ENCODE data around the gene NFE2. TPM values are rescaled to one million over a fixed set of nuclear protein-coding genes. Genes with fewer than 3 reads are reported as not detected.

NFE2 gene
- total RNA-seq = 1 to 10 TPM in 1 of 5 donors, under 1 TPM in 1, not detected in 3; 0.37 to 2.0 TPM
- under 1 TPM in 2 of 3 donors, not detected in 1; 0.20 to 1.00 TPM for polyA plus RNA-seq
- long read RNA-seq, donor 1 = 0 reads
- long read RNA-seq, donor 2 = 0 reads
- long read RNA-seq, donor 3 = 0 reads
- long read RNA-seq, donor 4 = 0 reads
- long read RNA-seq, donor 5, partial matches to known transcripts = 0 of 2 reads
- long read RNA-seq, donor 5, other reads (novel, unspliced or antisense) = 0 of 2 reads
- long read RNA-seq, donor 6, partial matches to known transcripts = 0 of 1 reads
- long read RNA-seq, donor 6, other reads (novel, unspliced or antisense) = 0 of 1 reads
- long read RNA-seq, donor 7, partial matches to known transcripts = 0 of 4 reads
- long read RNA-seq, donor 7, other reads (novel, unspliced or antisense) = 0 of 4 reads
- long read RNA-seq, donor 8 = 0 reads
- long read RNA-seq, donor 9, partial matches to known transcripts = 0 of 1 reads
- long read RNA-seq, donor 9, other reads (novel, unspliced or antisense) = 0 of 1 reads
- long read RNA-seq, donor 10, partial matches to known transcripts = 0 of 1 reads
- long read RNA-seq, donor 10, other reads (novel, unspliced or antisense) = 0 of 1 reads

DNA sequence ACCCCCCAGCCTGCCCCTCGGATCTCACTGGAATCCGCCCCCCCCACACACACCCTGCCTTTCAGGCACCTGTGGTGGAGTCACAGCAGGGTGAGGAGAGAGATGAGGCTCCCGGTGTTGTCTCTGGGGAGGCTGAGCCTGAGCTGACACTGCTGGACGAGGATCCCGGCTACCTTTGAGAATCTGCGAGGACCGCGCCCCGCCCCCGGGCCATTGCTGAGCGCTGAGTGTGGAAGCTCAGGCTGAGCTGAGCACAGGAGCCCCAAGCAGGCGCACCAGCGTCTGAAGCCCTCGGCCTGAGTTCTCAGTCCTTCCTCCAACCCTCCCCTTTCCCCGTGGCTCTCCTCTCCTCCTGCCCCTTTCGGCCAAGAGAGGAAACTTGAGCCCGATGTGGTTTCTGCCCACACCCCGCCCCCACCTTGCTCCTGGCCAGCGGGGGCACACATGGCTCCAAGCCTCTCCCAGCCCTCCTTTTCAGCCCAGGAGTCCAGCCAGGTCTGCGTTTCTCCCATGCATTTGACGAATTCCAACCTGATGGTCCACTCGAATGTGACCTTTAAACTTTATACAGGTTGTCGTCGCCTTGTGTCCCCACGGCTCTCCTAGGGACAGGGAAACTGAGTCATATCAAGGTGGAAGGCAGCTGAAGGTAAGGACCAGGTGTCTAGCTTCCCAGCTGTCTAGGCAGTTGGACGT lies at the start of gene NFE2:
TSS of gene NFE2 (minus strand) at position 284 of the 696 bp plus-strand sequence. CDS start 5,767 bp downstream, outside the sequence.
- Histone ChIP-seq H3K27me3 (peaks cover 0 to 55% (median 7%) of the 10 kb centered on the region in 3 donors), H3K36me3 (no peaks in the 10 kb centered on the region), H3K4me1 (peaks cover 13 to 36% (median 21%) of the 10 kb centered on the region in 4 donors), H3K4me3 (peak within 1 kb of the TSS; percentile 22 to 42 (median 30)), H3K27ac (peak within 1 kb of the TSS in 3 of 5 donors; percentile 17 to 57 (median 56)), H3K9me3 (no peaks in the 10 kb centered on the region)
- TF ChIP-seq EP300 (IDR thresholded peaks at IDR 0.05) (no peak), POLR2A (IDR thresholded peaks at IDR 0.05) (no peak), POLR2AphosphoS5 (IDR thresholded peaks at IDR 0.05) (no peak)
- TF ChIP-seq, protein P1, sequence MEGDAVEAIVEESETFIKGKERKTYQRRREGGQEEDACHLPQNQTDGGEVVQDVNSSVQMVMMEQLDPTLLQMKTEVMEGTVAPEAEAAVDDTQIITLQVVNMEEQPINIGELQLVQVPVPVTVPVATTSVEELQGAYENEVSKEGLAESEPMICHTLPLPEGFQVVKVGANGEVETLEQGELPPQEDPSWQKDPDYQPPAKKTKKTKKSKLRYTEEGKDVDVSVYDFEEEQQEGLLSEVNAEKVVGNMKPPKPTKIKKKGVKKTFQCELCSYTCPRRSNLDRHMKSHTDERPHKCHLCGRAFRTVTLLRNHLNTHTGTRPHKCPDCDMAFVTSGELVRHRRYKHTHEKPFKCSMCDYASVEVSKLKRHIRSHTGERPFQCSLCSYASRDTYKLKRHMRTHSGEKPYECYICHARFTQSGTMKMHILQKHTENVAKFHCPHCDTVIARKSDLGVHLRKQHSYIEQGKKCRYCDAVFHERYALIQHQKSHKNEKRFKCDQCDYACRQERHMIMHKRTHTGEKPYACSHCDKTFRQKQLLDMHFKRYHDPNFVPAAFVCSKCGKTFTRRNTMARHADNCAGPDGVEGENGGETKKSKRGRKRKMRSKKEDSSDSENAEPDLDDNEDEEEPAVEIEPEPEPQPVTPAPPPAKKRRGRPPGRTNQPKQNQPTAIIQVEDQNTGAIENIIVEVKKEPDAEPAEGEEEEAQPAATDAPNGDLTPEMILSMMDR (IDR thresholded peaks at IDR 0.05) = no peak
- DNase-seq = peak; percentile 66 to 78
- WGBS, 5 donors = 3 to 4% (median 4%) methylated on average over 22 to 26 of the region's 26 CpGs
- intact Hi-C loops (cut with DNase I; ENCODE audit: low total_unique reads) = no loop called here

DNA sequence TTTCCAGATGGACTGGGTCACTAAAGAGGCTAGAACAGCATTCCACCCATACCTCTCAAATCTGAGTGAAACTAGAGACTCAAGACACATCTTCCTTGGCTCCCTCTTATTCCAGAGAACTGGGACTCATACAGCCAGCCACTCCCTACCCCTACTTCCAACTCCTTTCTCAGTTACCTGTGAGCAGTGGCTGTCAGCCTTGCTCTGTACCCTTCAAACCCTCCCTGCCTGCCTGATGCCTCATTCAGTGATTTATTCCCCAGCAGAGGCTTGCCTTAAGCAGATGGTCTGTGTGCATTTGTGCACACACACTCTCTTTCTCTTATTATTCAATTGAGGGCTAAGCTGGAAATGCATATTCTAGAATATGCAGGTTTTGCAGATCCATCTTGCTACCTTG lies 48.9 kb upstream of the NFE2 start:
- H3K9me3 ChIP-seq = no peaks in the 10 kb centered on the region
- H3K27ac ChIP-seq = no peak overlapping the region
- intact Hi-C loops (cut with DNase I; ENCODE audit: low total_unique reads) = no loop called here
- TF ChIP-seq POLR2AphosphoS5 (IDR thresholded peaks at IDR 0.05) = no peak
- TF ChIP-seq POLR2A (IDR thresholded peaks at IDR 0.05) = no peak
- TF ChIP-seq EP300 (IDR thresholded peaks at IDR 0.05) = no peak
- TF ChIP-seq, protein P1 (IDR thresholded peaks at IDR 0.05) = no peak
- H3K27me3 ChIP-seq = no peaks in the 10 kb centered on the region
- DNase-seq = no peak
- H3K4me3 ChIP-seq = no peak overlapping the region
- peaks cover 61 to 81% (median 74%) of the 10 kb centered on the region in 4 donors for H3K36me3 ChIP-seq
- H3K4me1 ChIP-seq = peaks cover 16 to 36% (median 32%) of the 10 kb centered on the region in 4 donors

DNA sequence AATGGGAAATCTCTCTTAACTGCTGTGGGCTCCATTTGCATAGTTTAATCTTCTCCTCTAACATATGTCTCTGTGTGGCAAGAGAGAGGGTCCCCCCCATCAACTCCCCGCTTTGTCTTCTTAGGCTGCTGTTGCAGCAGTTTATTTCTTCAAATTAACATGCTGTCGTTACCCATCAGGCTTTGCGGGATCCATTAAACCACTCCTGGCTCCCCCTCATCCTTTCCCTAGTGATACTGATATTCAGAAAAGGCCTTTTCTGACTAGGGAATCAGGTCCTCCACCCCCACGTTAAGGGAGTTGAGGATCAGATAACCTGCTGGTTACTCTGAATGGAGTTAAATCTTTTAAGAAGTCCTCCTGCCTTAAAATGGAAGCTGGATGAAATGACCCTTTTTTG lies 48.2 kb upstream of the NFE2 start:
- WGBS, 5 donors = 75 to 85% (median 83%) methylated on average over 4 of the region's 4 CpGs
- no peak for DNase-seq

More for the DNA sequence above, 48.2 kb upstream of the NFE2 start:
- intact Hi-C loops (cut with DNase I; ENCODE audit: low total_unique reads) = no loop called here
- peaks cover 16 to 36% (median 31%) of the 10 kb centered on the region in 4 donors for H3K4me1 ChIP-seq
- H3K27ac ChIP-seq = no peak overlapping the region
- no peaks in the 10 kb centered on the region for H3K27me3 ChIP-seq
- peaks cover 67 to 87% (median 80%) of the 10 kb centered on the region in 4 donors for H3K36me3 ChIP-seq
- TF ChIP-seq POLR2A (IDR thresholded peaks at IDR 0.05) = no peak
- TF ChIP-seq EP300 (IDR thresholded peaks at IDR 0.05) = no peak
- no peak for TF ChIP-seq POLR2AphosphoS5 (IDR thresholded peaks at IDR 0.05)
- TF ChIP-seq, protein P1 (IDR thresholded peaks at IDR 0.05) = no peak
- no peak overlapping the region for H3K4me3 ChIP-seq
- H3K9me3 ChIP-seq = no peaks in the 10 kb centered on the region
